IPS-NIHi7 (cell line): ENCODE measurements around the gene PDRG1.

Experiments
- DNase-seq: peaks from one replicate; pipeline ENCODE4 v3.0.0; 2012; ENCODE audit warnings: mixed read lengths; ENCODE audit errors: extremely low spot score

The PDRG1 gene

GRCh38 chr20:31951530-31952453 lies at the start of gene PDRG1:
PDRG1 (minus strand) TSS chr20:31952046; CDS start chr20:31951961, 85 bp downstream.
- peak; percentile 97 for DNase-seq

DNA sequence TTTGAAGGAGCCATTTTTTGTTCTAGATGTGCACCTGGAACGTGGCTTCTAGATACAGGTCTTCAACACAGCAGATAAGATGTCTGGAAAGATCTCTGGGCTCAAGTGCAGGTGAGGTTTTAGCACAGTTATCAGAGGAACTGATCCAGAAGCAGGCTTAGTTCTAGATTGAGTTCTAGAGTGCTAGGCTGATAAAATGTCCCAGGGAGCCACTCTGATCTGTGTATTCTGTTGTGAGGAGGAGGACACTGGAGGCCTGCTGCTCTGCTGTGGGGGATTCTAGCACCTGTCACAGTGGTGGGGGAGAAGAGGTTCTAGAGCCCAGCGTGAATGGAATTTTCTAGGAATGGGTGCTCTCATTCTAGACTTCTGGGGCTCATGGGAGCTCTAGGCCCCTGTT lies 46.4 kb upstream of the PDRG1 start:
- DNase-seq: no peak

- DNase-seq: no peak
These were observed 45.1 kb upstream of the PDRG1 start for GRCh38 chr20:31996996-31997395.

- no peak for DNase-seq
These were observed 40.2 kb upstream of the PDRG1 start for GRCh38 chr20:31992086-31992485.

- DNase-seq: no peak
These were observed 39.5 kb upstream of the PDRG1 start for GRCh38 chr20:31991339-31991705.

DNA sequence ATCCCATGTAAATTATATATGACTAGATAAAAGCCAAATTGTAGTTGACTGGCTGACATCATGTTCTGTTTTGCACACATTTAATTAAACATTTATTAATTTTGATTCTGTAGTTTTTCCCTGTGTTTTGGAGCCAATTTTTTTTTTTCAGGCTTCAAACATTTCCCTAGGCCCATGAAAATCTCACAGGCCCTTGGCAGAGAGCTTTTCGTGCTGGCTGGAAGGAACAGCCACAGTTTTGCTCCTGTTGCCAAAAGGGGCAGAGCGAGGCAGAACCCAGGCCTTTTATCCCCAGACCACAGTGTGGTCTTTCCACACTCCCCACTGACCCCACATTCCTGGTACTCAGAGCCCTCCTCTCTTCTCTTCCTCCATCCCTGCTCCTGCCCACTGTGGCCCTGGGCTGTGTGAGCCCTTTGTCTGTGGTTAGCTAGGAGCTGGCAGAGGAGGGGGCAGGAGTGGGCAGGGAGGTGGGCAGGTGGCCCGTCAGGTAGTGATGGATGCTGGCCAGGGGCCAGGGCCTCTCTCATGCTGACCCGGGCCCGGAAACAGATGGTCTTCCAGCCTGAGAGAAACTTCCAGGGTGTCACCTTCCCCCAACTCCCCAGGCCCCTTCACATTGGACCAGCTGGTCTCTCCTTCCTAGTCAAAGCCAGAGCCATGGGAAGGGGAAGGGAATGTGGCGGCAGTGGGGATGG lies 38.9 kb upstream of the PDRG1 start:
- DNase-seq: no peak

DNA sequence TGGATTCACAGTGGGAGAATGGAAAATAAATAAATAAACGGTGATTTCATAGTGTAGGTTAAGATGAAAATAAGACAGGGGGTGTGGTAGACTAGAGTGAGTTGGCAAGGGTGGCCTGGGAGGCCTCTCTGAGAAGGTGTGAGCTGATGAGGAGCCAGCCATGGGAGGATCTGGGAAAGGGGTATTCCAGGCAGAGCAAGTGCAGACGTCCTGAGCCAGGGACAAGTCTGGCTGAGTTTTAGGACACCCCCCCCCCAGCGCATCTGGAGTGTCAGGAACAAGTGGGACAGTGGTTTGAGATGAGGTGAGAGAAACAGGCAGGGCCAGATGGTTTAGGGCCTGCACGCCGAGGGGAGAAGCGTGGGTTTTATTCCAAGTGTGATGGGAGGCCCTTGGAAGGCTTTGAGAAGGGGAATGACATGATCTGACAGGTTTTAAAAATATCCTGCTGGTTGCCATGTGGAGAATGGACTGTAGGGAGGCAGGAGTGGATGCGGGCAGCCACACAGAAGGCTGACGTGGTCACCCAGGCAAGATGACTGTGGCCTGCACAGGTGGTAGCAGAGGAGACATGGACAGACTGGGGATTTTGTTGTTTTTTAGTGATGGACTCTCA lies 37.3 kb upstream of the PDRG1 start:
- DNase-seq: no peak

DNA sequence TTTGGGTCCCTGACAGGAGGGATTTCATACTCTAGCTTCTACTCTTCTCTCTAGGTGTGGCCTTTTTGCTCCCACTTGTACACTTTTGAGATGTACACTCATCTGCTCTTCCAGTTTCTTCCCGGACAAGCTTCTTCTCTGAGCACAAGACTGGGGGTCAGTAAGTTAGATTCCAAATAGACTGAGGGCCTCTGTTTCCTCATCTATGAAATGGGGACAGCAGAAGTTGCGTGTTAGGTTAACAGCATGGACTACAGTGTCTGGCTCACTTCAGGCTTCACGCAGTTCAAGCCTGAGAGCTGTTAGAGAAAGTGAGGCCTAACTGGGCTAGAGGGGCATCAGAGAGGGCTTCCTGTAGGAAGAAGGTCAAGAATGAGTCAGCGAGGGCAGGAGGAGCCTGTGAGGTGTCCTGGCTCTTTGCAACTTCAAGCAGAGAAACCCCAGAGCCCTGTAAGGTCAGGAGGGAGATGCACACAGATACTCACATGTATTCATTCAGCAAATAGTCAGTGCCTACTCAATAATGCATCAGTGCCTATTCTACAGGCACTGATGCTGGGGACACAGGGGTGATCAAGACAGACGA lies 36.7 kb upstream of the PDRG1 start:
- DNase-seq: no peak

GRCh38 chr20:31987744-31988143 lies 35.9 kb upstream of the PDRG1 start:
- no peak for DNase-seq

- DNase-seq: no peak
These were observed 33.2 kb upstream of the PDRG1 start for GRCh38 chr20:31984981-31985471.

DNA sequence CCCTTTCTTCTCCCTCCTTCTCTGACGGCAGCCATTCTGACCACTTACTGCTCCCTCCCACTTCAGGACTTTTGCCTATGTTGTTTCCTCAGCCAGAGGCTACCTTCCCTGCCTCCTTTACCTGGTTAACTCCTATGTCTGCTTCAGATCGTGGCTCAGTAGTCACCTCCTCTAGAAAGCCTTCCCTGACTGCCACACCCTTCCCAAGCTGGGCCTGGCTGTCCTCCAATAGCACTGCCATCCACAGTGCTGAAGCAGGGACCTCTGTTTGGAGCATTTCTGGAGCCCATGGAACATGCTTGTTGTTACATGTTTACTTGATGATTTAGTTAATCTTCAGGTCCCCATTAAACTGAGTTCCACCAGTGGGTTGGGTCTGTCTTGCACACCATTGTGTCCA lies 29.9 kb upstream of the PDRG1 start:
- DNase-seq: no peak

DNA sequence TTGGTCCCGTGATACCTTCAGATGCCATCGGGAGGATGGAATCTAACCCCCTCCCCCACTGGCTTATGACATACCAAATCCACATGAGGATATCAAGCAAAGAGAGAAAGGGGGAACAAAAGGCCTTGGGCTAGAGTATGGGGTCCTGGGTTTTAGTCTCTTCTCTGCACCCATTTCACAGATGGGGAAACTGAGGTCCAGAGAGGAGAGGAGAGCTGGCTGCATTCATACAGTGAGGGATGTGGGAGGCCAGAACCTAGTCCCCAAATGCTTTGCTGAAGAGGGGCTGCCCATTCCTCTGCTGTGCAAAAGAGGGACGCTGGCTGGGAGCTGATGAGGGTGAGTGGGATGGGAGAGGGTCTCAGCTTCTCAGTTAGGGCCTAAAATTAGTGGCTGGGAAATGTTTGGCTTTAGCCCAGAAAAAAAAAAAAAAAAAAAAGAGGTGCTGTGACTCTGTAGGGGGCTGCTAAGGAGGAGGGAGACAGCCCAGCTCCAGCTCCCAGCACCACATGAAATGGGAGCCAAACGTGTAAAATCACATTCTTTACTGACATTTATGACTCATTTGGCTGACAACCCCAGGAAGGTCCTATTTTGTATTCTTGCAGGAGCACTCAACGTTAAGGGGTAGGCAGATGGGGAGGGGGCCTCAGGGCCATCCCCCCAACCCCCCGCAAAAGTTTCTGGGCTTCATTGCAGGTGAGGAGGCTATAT lies 28.0 kb upstream of the PDRG1 start:
- no peak for DNase-seq

DNA sequence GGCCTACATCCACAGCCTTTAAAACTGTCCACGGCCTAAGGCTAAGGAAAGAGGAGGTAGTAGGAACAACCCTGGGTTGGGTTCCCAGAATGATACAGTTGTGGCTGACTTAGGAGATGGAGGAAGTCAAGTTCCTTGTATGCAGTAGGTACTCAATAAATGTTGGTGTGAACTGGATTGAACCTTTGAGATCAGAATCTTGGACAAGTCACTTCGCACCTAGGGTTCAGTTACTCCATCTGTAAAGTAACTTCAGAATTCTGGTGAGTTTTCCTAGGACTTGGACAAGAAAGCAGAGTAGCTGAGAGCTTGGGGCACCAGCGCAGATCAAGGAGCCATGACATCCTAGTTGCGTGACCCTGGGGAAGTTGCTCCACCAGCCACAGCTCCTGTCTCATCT lies 25.2 kb upstream of the PDRG1 start:
- no peak for DNase-seq

GRCh38 chr20:31975874-31976273 lies 24.0 kb upstream of the PDRG1 start:
- no peak for DNase-seq

DNA sequence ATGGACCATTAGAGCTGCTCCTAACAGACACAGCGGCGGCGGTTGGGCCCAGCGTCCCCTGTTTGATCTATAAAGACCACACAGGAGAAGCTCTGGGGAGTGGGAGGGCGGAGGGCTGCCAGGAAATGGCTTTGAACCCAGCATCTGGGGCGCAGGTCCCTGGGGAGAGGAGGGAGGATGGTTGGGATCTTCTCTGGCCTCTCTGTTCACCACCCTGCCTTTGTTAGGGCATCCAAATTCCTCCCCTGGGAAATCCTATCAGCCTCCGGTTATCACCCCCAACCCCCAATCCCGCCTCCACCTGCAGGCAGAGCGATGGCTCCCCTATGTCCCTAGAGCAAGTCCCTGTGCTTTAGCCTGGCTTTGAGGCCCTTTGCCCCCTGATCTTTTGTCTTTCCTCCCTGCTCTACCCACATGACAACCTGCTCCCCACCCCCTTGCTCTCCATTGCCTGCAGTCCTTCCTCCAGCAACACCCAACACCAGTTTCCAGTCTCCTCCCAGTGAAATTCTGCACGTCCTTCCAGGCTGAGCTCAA lies 23.2 kb upstream of the PDRG1 start:
- DNase-seq: peak; percentile 65

- no peak for DNase-seq
These were observed 22.4 kb upstream of the PDRG1 start for GRCh38 chr20:31974296-31974695.

GRCh38 chr20:31972471-31973021 lies 20.7 kb upstream of the PDRG1 start:
- no peak for DNase-seq

DNA sequence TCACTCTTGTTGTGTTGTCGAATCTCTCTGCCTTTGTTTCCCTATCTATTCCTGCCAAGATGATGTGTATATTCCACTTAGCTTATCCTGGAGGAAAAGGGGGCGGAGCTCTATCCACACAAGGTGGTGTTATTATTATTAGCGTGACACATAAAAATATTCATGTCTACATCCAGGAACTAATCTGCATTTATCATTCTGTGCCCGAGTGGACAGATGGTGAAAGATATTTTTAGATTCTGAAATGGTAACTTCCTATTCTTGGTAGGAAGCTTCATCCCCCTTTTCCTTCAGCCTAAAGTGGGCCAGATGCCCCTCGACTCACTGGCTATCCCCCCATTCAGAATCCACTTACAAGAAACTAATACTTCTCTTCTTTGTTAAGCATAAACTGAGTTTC lies 18.1 kb upstream of the PDRG1 start:
- DNase-seq: no peak

DNA sequence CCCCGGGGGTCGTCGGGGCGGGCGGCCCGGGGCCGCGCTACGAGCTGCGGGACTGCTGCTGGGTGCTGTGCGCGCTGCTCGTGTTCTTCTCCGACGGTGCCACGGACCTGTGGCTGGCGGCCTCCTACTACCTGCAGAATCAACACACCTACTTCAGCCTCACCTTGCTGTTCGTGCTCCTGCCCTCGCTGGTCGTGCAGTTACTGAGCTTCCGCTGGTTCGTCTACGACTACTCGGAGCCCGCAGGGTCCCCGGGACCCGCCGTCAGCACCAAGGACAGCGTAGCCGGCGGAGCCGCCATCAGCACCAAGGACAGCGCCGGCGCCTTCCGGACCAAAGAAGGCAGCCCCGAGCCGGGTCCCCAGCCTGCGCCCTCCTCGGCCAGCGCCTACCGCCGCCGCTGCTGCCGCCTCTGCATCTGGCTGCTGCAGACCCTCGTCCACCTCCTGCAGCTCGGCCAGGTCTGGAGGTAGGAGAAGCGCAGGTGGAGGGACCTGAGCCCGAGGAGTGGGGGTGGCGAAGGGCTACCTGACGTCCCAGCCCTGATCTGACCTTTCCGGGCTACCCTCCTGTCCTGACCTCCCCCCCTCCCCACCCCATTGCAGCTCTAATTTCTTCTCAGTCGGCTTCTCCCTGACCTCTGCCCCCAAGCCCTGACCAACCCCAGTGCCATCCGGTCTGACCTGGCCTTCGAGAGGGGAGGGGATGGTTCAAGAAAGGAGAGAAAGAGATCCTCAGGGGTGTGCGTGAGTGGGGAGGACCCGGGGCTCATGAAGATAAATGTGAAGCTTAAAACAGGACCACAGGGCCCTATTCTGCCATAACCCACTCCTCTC lies 16.7 kb upstream of the PDRG1 start:
- peak; percentile 97 for DNase-seq

- DNase-seq: peak; percentile 72
These were observed 16.0 kb upstream of the PDRG1 start, which contains the start of gene XKR7 for GRCh38 chr20:31967830-31968249. XKR7 (plus strand) TSS chr20:31968151; CDS start chr20:31968176, 25 bp downstream.
